GM10266 (cell line): ENCODE results near the gene POLA1.

Experiments
- DNase-seq: peaks from one replicate; pipeline ENCODE4 v3.0.0; 2012; ENCODE audit errors: extremely low spot score
- TF ChIP-seq, protein P1 (sequence below): IDR thresholded peaks from 2 replicates; pipeline ENCODE4 v1.5.1; 2012; ENCODE audit warnings: mild to moderate bottlenecking, low read depth; ENCODE audit not compliant: control insufficient read depth, insufficient read depth; ENCODE audit errors: missing control alignments

Gene POLA1

DNA sequence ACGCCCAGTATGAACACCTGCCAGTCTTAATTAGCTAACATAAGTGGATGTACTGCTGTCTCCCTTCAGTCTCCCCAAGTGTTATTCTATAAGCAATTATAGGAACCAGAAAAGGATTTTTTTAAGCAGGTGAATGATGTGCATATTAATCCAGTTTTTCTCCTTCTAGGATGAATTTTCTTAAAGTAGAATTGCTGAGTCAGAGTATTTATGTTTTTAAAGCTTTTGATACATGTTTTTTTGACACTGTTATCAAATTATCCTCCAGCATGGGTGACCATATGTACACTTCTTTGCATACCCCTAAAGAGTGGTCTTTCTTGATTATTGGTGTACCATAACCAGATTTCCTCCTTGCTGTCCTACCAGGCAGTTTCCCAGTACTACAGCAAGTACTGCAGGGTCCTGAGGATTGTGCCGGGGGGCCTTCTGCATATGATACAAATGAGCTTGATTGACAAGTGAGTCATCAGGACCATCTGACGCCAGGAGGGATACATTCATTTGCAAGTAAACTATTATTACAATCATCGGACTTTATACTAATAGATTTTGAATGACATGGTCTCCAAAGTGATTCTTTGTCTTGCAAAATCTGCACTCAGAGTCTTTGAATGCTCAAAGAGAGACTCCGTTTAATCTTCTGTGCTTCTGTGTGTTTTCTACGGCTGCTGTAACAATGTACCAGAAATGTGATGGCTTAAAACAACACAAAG is 35.9 kb upstream of the POLA1 start:
- DNase-seq = no peak

DNA sequence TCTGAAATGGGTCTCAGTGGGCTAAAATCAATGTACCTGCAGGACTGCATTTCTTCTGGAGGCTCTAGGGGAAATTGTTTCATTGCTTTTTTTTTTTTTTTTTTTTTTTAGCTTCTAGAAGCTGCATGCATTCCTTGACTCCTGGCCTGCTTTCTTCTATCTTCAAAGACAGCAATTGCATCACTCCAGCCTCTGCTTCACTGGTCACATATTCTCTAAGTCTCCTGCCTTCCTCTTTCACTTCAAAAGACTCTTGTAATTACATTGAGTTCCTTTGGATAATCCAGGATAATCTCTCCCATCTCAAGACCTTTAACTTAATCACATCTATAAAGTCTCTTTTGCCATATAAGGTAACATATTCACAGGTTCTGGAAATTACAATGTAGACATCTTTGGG is 35.3 kb upstream of the POLA1 start:
- TF ChIP-seq, protein P1, sequence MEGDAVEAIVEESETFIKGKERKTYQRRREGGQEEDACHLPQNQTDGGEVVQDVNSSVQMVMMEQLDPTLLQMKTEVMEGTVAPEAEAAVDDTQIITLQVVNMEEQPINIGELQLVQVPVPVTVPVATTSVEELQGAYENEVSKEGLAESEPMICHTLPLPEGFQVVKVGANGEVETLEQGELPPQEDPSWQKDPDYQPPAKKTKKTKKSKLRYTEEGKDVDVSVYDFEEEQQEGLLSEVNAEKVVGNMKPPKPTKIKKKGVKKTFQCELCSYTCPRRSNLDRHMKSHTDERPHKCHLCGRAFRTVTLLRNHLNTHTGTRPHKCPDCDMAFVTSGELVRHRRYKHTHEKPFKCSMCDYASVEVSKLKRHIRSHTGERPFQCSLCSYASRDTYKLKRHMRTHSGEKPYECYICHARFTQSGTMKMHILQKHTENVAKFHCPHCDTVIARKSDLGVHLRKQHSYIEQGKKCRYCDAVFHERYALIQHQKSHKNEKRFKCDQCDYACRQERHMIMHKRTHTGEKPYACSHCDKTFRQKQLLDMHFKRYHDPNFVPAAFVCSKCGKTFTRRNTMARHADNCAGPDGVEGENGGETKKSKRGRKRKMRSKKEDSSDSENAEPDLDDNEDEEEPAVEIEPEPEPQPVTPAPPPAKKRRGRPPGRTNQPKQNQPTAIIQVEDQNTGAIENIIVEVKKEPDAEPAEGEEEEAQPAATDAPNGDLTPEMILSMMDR = no peak
- DNase-seq = no peak

More for the DNA sequence above, 35.9 kb upstream of the POLA1 start:
- TF ChIP-seq, protein P1 = no peak

DNA sequence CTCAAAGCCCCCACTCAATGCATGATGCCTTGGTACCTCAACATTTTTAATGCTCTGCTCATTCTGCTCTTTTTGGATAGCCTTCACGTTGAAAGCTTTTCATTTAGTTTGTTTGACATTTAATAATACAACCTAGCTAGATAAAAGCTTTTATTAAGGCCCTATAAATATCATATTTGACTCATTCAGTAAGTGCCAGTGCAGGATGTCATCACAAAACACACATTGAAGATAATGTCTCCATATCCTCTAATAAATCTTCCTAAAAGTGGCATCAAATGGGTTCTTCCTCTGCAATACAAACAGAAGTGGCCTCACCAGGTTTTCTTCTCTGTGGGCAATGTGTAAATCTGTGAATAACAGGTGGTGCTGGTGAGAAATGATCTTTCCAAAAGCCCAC is 34.6 kb upstream of the POLA1 start:
- TF ChIP-seq, protein P1 = no peak
- no peak for DNase-seq

DNA sequence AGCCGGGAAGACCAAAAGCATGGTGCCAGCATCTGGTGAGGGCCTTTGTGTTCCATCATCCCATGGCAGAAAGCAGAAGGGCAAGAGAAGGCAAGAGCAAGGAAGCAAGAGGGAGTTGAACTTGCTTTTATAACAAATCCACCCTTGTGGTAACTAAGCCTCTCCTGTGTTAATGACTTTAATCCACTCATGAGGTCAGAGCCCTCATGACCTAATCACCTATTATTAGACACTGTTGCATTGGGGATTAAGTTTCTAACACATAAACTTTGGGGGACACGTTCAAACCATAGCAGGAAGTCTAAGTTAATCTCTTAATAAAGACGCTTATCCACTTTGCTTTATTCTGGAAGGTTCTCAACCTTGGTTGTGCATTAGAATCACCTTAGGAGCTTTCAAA is 34.1 kb upstream of the POLA1 start:
- no peak for DNase-seq
- TF ChIP-seq, protein P1 = no peak

DNA sequence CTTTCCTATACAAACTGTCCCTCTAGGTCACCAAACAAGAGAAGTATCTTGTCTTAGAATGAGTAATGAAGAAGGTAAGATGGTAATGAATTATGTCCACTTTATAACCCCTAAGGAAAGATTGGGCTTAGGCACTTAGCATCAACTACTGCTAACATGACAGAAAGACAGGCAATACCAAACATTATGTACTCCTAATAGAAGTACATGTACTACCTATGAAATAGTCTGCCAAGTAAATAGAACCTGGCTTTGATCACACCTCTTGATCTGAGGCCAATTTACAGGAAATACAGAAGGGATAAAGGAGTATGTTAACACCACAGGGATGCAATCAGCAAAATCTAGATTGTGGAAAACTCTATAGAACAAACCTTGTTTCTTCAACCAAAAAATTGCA is 32.4 kb upstream of the POLA1 start:
- DNase-seq = no peak
- TF ChIP-seq, protein P1 = no peak

DNA sequence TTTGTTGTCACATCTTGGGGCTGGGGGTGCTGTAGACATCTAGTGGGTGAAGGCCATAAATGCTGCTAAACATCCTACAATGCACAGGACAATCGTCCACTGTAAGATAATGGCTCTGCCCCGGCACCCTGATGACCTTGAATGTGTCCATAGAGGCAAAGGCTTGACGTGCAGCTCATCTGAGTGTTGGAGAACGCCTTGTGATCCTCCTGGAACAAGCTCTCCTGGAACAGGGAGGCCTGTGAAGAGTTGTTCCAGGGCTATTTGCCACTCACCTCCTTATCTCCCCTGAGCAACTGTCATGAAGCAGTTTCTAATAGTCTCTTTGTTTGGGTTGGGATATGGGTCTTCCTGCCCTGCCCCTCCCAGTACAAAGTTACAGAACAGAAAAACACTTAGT is 31.4 kb upstream of the POLA1 start:
- no peak for DNase-seq
- TF ChIP-seq, protein P1 = no peak

DNA sequence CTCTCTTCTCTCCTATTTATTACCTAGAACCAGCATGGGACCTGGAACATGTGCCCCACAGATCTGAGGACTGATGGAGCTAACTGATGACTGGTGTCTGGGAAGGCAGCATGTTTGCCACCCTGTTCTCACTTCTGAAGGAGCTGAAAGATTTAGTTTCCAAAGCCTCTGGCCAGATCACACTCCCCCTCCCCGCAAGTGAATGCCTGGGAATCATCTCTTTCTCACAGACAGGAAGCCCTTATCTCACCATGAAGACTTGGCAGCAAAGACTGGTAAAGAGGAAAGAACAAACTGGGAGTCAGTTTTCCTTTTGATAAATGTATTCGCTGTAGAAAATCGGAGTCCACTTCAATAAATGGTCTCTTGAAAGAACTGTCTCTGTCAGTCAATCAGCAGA is 25.6 kb upstream of the POLA1 start:
- TF ChIP-seq, protein P1 = no peak
- DNase-seq = no peak
